ENCODE data around the gene RPL36A. TPM values are rescaled to one million over a fixed set of nuclear protein-coding genes. Genes with fewer than 3 reads are reported as not detected.

RPL36A gene
- total RNA-seq, 4 donors from 2014 or later, result 280 to 704 (median 376) TPM

- TF ChIP-seq POLR2AphosphoS5 (IDR thresholded peaks at IDR 0.05), result no peak
- no peak for TF ChIP-seq CTCF (IDR thresholded peaks at IDR 0.05)
- no peak for TF ChIP-seq POLR2A (IDR thresholded peaks at IDR 0.05; ENCODE audit: low read depth)
- no peak for TF ChIP-seq EP300 (IDR thresholded peaks at IDR 0.05)
- Histone ChIP-seq H3K27ac (replicated peaks in 1 of 4) (peak overlapping the region; percentile 74 to 83 (median 76)), H3K36me3 (peaks cover 0 to 17% (median 0%) of the 10 kb centered on the region in 4 donors), H3K4me1 (peaks cover 0 to 11% (median 7%) of the 10 kb centered on the region in 4 donors), H3K9me3 (no peaks in the 10 kb centered on the region), H3K27me3 (no peaks in the 10 kb centered on the region), H3K4me3 (peak overlapping the region; percentile 52 to 66 (median 56))
- intact Hi-C loops (cut with DNase I), result no loop called here
- 64% methylated on average over 6 of the region's 6 CpGs for WGBS
- DNase-seq (ENCODE audit: extremely low spot score), result no peak
Measured at GRCh38 chrX:101391831-101392230, 1.0 kb downstream of the RPL36A start.

- H3K4me3 ChIP-seq, result no peak overlapping the region
- H3K9me3 ChIP-seq, result no peaks in the 10 kb centered on the region
- DNase-seq (ENCODE audit: extremely low spot score), result no peak
- intact Hi-C loops (cut with DNase I), result no loop called here
- peaks cover 0 to 17% (median 0%) of the 10 kb centered on the region in 4 donors for H3K36me3 ChIP-seq
- 86% methylated on average over 11 of the region's 11 CpGs for WGBS
- TF ChIP-seq EP300 (IDR thresholded peaks at IDR 0.05) (no peak), POLR2AphosphoS5 (IDR thresholded peaks at IDR 0.05) (no peak), POLR2A (IDR thresholded peaks at IDR 0.05; ENCODE audit: low read depth) (no peak), CTCF (IDR thresholded peaks at IDR 0.05) (no peak)
- H3K4me1 ChIP-seq, result peaks cover 0 to 11% (median 7%) of the 10 kb centered on the region in 4 donors
- H3K27ac ChIP-seq (replicated peaks in 1 of 4), result no peak overlapping the region
- H3K27me3 ChIP-seq, result no peaks in the 10 kb centered on the region
Measured at GRCh38 chrX:101393530-101394305, 2.9 kb downstream of the RPL36A start.

- intact Hi-C loops (cut with DNase I), result no loop called here
- Histone ChIP-seq H3K27me3 (no peaks in the 10 kb centered on the region), H3K36me3 (peaks cover 0 to 17% (median 0%) of the 10 kb centered on the region in 4 donors), H3K4me3 (no peak overlapping the region), H3K9me3 (no peaks in the 10 kb centered on the region), H3K4me1 (peaks cover 0 to 11% (median 7%) of the 10 kb centered on the region in 4 donors), H3K27ac (replicated peaks in 1 of 4) (no peak overlapping the region)
- DNase-seq (ENCODE audit: extremely low spot score), result no peak
- TF ChIP-seq POLR2A (IDR thresholded peaks at IDR 0.05; ENCODE audit: low read depth) (no peak), POLR2AphosphoS5 (IDR thresholded peaks at IDR 0.05) (no peak), EP300 (IDR thresholded peaks at IDR 0.05) (no peak)
Measured at GRCh38 chrX:101394372-101394771, 3.6 kb downstream of the RPL36A start.

GRCh38 chrX:101395789-101396188 is 5.0 kb downstream of the RPL36A start:
- Histone ChIP-seq H3K27me3 (no peaks in the 10 kb centered on the region), H3K27ac (replicated peaks in 1 of 4) (no peak overlapping the region), H3K9me3 (no peaks in the 10 kb centered on the region), H3K4me1 (peaks cover 0 to 11% (median 7%) of the 10 kb centered on the region in 4 donors), H3K36me3 (peaks cover 0 to 29% (median 4%) of the 10 kb centered on the region in 4 donors), H3K4me3 (no peak overlapping the region)
- no peak for TF ChIP-seq CTCF (IDR thresholded peaks at IDR 0.05)
- no peak for TF ChIP-seq EP300 (IDR thresholded peaks at IDR 0.05)
- no peak for TF ChIP-seq POLR2A (IDR thresholded peaks at IDR 0.05; ENCODE audit: low read depth)
- TF ChIP-seq POLR2AphosphoS5 (IDR thresholded peaks at IDR 0.05), result no peak
- DNase-seq (ENCODE audit: extremely low spot score), result no peak
- 86% methylated on average over 1 of the region's 1 CpG for WGBS
- intact Hi-C loops (cut with DNase I), result no loop called here

GRCh38 chrX:101397779-101398178 is 7.0 kb downstream of the RPL36A start:
- peaks cover 0 to 38% (median 6%) of the 10 kb centered on the region in 4 donors for H3K36me3 ChIP-seq
- 47% methylated on average over 4 of the region's 4 CpGs for WGBS
- no peaks in the 10 kb centered on the region for H3K27me3 ChIP-seq
- H3K9me3 ChIP-seq, result no peaks in the 10 kb centered on the region
- no peak for DNase-seq (ENCODE audit: extremely low spot score)
- no peak overlapping the region for H3K27ac ChIP-seq (replicated peaks in 1 of 4)
- no peak overlapping the region for H3K4me3 ChIP-seq
- TF ChIP-seq EP300 (IDR thresholded peaks at IDR 0.05), result no peak
- no peak for TF ChIP-seq POLR2AphosphoS5 (IDR thresholded peaks at IDR 0.05)
- TF ChIP-seq POLR2A (IDR thresholded peaks at IDR 0.05; ENCODE audit: low read depth), result no peak
- no peak for TF ChIP-seq CTCF (IDR thresholded peaks at IDR 0.05)
- intact Hi-C loops (cut with DNase I), result no loop called here
- no peaks in the 10 kb centered on the region for H3K4me1 ChIP-seq

Data from esophagus muscularis mucosa (tissue), 4 donors.